PFSK-1 (cell line): Measurements from ENCODE around the gene CCDC97.
A peak's percentile ranks its signal among the peaks of the same experiment; 100 is the strongest.

ENCODE experiments used
- FOXP2 ChIP-seq: optimal IDR thresholded peaks from 2 replicates; pipeline ENCODE3; 2011; ENCODE audit warnings: borderline replicate concordance, control low read depth, inconsistent platforms; ENCODE audit not compliant: insufficient read depth; ENCODE audit errors: extremely low read length, extremely low read depth
- POLR2AphosphoS5 ChIP-seq: IDR thresholded peaks from 2 replicates; pipeline ENCODE4 v1.6.1; 2012; ENCODE audit warnings: low read depth, mild to moderate bottlenecking, control low read depth, low read length, moderate library complexity
- REST ChIP-seq, 2 experiments: IDR thresholded peaks; 2 replicates each; pipeline versions ENCODE4 v1.6.1 to v1.8.0; 2011 to 2012; ENCODE audit warnings: low read depth in 2 of 2, low read length in 2 of 2, control low read depth in 1 of 2, inconsistent platforms in 1 of 2, mild to moderate bottlenecking in 1 of 2, moderate library complexity in 1 of 2; ENCODE audit not compliant: insufficient read depth in 1 of 2
- SIN3A ChIP-seq: IDR thresholded peaks from 2 replicates; pipeline ENCODE4 v1.6.1; 2012; ENCODE audit warnings: mild to moderate bottlenecking, low read length, moderate library complexity, borderline replicate concordance; ENCODE audit not compliant: insufficient read depth
- TAF1 ChIP-seq: IDR thresholded peaks from 2 replicates; pipeline ENCODE4 v1.6.1; 2012; ENCODE audit warnings: low read length, control low read depth, borderline replicate concordance; ENCODE audit not compliant: insufficient read depth

The CCDC97 gene

GRCh38 chr19:41363753-41364523 lies 54.0 kb downstream of the CCDC97 start, which contains the start of gene B9D2:
Gene B9D2, minus strand, starts transcription at chr19:41364149. Its CDS starts 630 bp downstream, at chr19:41363519.
- peak; percentile 83 for TF ChIP-seq POLR2AphosphoS5
- TF ChIP-seq FOXP2: peak; percentile 71
- no peak for TF ChIP-seq REST (IDR thresholded peaks at IDR 0.05; ENCODE audit: insufficient read depth in 1 of 2, low read depth in 2 of 2, low read length in 2 of 2)

- no peak for TF ChIP-seq POLR2AphosphoS5
- no peak for TF ChIP-seq REST (IDR thresholded peaks at IDR 0.05; ENCODE audit: insufficient read depth in 1 of 2, low read depth in 2 of 2, low read length in 2 of 2)
Observed at GRCh38 chr19:41364524-41365391, 54.8 kb downstream of the CCDC97 start.

GRCh38 chr19:41366089-41366488 lies 56.1 kb downstream of the CCDC97 start:
- TF ChIP-seq REST (IDR thresholded peaks at IDR 0.05; ENCODE audit: insufficient read depth in 1 of 2, low read depth in 2 of 2, low read length in 2 of 2) (no peak), SIN3A (no peak), POLR2AphosphoS5 (no peak), TAF1 (no peak), FOXP2 (no peak)

GRCh38 chr19:41367848-41368301 lies 57.9 kb downstream of the CCDC97 start:
- TF ChIP-seq FOXP2 (no peak), SIN3A (no peak), TAF1 (no peak), POLR2AphosphoS5 (no peak), REST (IDR thresholded peaks at IDR 0.05; ENCODE audit: insufficient read depth in 1 of 2, low read depth in 2 of 2, low read length in 2 of 2) (no peak)

- no peak for TF ChIP-seq TAF1
- no peak for TF ChIP-seq POLR2AphosphoS5
- TF ChIP-seq FOXP2: no peak
- no peak for TF ChIP-seq SIN3A
- no peak for TF ChIP-seq REST (IDR thresholded peaks at IDR 0.05; ENCODE audit: insufficient read depth in 1 of 2, low read depth in 2 of 2, low read length in 2 of 2)
Observed at GRCh38 chr19:41369769-41370168, 59.8 kb downstream of the CCDC97 start.
